ENCODE data around the gene CLPTM1L. TPM values are rescaled to one million over a fixed set of nuclear protein-coding genes. Genes with fewer than 3 reads are reported as not detected.

The CLPTM1L gene
- total and polyA plus RNA-seq, 9 donors, result 28.1 to 96.2 (median 49.0) TPM

GRCh38 chr5:1319436-1320256 is 25.3 kb downstream of the CLPTM1L start:
- H3K27me3 ChIP-seq, result no peaks in the 10 kb centered on the region
- H3K9me3 ChIP-seq, result no peaks in the 10 kb centered on the region
- 88 to 91% (median 90%) methylated on average over 21 of the region's 21 CpGs for whole genome bisulfite sequencing, 3 donors
- intact Hi-C loops (cut with DNase I), result no loop called here
- TF ChIP-seq POLR2A (IDR thresholded peaks at IDR 0.05) (no peak), EP300 (IDR thresholded peaks at IDR 0.05) (no peak)
- H3K4me3 ChIP-seq, result no peak overlapping the region
- H3K36me3 ChIP-seq, result no peaks in the 10 kb centered on the region
- DNase-seq, result peak in 2 of 5 donors; percentile 13 to 28
- H3K27ac ChIP-seq, result no peak overlapping the region
- no peaks in the 10 kb centered on the region for H3K4me1 ChIP-seq (ENCODE audit: insufficient read depth)

- DNase-seq, result peak in 2 of 5 donors; percentile 9 to 31
- WGBS, 3 donors, result 92 to 94% (median 94%) methylated on average over 29 of the region's 29 CpGs
- Histone ChIP-seq H3K9me3 (no peaks in the 10 kb centered on the region), H3K4me1 (ENCODE audit: insufficient read depth) (no peaks in the 10 kb centered on the region), H3K36me3 (no peaks in the 10 kb centered on the region), H3K27me3 (no peaks in the 10 kb centered on the region), H3K27ac (no peak overlapping the region), H3K4me3 (no peak overlapping the region)
- TF ChIP-seq POLR2A (IDR thresholded peaks at IDR 0.05), result no peak
- TF ChIP-seq EP300 (IDR thresholded peaks at IDR 0.05), result no peak
- TF ChIP-seq CTCF (IDR thresholded peaks at IDR 0.05), result no peak
- intact Hi-C loops (cut with DNase I), result no loop called here
These were observed 26.1 kb downstream of the CLPTM1L start for GRCh38 chr5:1318659-1319251.

- no peaks in the 10 kb centered on the region for H3K9me3 ChIP-seq
- no peaks in the 10 kb centered on the region for H3K27me3 ChIP-seq
- intact Hi-C loops (cut with DNase I), result no loop called here
- DNase-seq, result peak in 2 of 5 donors; percentile 8 to 28
- H3K4me1 ChIP-seq (ENCODE audit: insufficient read depth), result no peaks in the 10 kb centered on the region
- no peak overlapping the region for H3K4me3 ChIP-seq
- no peaks in the 10 kb centered on the region for H3K36me3 ChIP-seq
- TF ChIP-seq POLR2A (IDR thresholded peaks at IDR 0.05) (no peak), EP300 (IDR thresholded peaks at IDR 0.05) (no peak), CTCF (IDR thresholded peaks at IDR 0.05) (no peak)
- no peak overlapping the region for H3K27ac ChIP-seq
- WGBS, 3 donors, result 83 to 88% (median 88%) methylated on average over 26 of the region's 26 CpGs
These were observed 26.9 kb downstream of the CLPTM1L start for GRCh38 chr5:1317921-1318565.

GRCh38 chr5:1316588-1317340 is 28.1 kb downstream of the CLPTM1L start:
- TF ChIP-seq EP300 (IDR thresholded peaks at IDR 0.05), result no peak
- TF ChIP-seq POLR2A (IDR thresholded peaks at IDR 0.05), result no peak
- TF ChIP-seq CTCF (IDR thresholded peaks at IDR 0.05), result no peak
- H3K4me3 ChIP-seq, result no peak overlapping the region
- intact Hi-C loops (cut with DNase I), result no loop called here
- H3K36me3 ChIP-seq, result no peaks in the 10 kb centered on the region
- no peaks in the 10 kb centered on the region for H3K27me3 ChIP-seq
- H3K4me1 ChIP-seq (ENCODE audit: insufficient read depth), result no peaks in the 10 kb centered on the region
- 49 to 60% (median 50%) methylated on average over 17 of the region's 17 CpGs for WGBS, 3 donors
- peak in 1 of 5 donors; percentile 7 for DNase-seq
- no peak overlapping the region for H3K27ac ChIP-seq
- no peaks in the 10 kb centered on the region for H3K9me3 ChIP-seq
